GM19238 (cell line): ENCODE results near the gene GMEB2.
A peak's percentile ranks its signal among the peaks of the same experiment; 100 is the strongest.
"Not testable (repeated sequence)": the region's sequence is repeated elsewhere in the genome, so short reads cannot be mapped to it uniquely, and the experiment has no call there.

Experiments
- DNase-seq: peaks from one replicate; pipeline ENCODE4 v3.0.0; 2011; ENCODE audit warnings: low spot score; ENCODE audit not compliant: insufficient read length

Gene GMEB2

DNA sequence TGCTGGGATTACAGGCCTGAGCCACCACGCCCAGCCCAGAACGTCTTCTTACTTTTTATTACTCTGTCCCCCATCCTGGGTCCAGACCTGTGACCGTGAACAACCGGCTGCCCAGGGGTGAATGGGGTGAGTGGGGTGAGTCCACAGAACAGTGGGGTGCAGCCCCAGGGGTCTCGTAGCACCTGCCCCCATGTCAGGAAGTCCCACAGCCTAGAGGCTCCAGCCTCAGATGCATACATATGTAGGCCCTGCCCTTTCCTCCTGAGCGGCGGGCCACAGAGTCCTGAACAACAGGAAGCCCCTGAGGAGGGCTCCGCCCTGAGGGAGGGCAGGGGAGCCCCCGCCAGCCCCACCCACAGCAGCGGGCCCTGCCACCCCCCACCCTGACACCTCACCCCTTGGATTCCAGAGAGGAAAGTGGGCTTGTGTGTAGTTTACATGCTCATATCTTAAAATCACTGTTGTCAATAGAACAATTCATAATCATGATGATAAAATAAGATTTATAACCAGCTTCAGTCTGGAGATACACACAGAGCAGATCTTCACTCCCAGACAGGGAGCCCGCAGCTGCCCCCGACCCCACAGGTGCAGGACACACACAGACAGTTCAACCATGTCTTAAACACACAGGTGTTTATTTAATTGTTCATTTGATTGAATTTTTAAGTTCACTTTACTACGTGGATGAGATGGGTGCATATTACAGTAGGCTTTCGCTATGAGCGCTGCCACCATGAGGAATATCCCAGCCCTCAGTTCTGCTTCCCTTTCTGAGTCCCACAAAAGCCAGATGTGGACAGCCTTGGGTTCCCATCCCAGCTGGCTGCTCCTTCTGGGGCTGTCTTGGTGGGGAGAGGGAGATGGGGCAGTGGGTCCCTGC lies 12.4 kb upstream of the GMEB2 start:
- DNase-seq, result peak; percentile 57

GRCh38 chr20:63636752-63637628 lies 10.1 kb upstream of the GMEB2 start:
- no peak for DNase-seq

- no peak for DNase-seq
Measured at GRCh38 chr20:63635431-63636141, 8.7 kb upstream of the GMEB2 start.

- DNase-seq, result no peak
Measured at GRCh38 chr20:63633732-63634131, 6.8 kb upstream of the GMEB2 start.

- not testable (repeated sequence) for DNase-seq
Measured at GRCh38 chr20:63631426-63631825, 4.5 kb upstream of the GMEB2 start.

GRCh38 chr20:63630956-63631355 lies 4.1 kb upstream of the GMEB2 start:
- not testable (repeated sequence) for DNase-seq

- DNase-seq, result peak; percentile 63
Measured at GRCh38 chr20:63628246-63628975, 1.5 kb upstream of the GMEB2 start.

DNA sequence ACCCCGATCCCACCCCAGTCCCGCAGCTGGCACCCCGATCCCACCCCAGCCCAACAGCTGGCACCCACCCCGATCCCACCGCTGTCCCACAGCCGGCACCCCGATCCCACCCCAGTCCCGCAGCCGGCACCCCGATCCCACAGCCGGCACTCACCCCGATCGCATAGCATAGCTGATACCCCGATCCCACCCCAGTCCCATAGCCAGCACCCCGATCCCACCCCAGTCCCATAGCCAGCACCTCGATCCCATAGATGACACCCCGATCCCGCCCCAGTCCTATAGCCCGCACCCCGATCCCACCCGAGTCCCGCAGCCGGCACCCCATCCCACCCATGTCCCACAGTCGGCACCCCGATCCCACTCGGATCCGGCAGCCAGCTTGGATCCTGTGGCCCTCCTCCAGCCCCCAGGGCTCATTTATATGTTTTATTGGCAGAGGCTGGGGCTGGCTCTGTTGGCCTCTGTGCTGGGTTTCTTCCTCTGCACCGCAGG lies 897 bp upstream of the GMEB2 start:
- DNase-seq, result no peak

- DNase-seq, result peak; percentile 98
Measured at GRCh38 chr20:63627129-63627750, 339 bp upstream of the GMEB2 start.

DNA sequence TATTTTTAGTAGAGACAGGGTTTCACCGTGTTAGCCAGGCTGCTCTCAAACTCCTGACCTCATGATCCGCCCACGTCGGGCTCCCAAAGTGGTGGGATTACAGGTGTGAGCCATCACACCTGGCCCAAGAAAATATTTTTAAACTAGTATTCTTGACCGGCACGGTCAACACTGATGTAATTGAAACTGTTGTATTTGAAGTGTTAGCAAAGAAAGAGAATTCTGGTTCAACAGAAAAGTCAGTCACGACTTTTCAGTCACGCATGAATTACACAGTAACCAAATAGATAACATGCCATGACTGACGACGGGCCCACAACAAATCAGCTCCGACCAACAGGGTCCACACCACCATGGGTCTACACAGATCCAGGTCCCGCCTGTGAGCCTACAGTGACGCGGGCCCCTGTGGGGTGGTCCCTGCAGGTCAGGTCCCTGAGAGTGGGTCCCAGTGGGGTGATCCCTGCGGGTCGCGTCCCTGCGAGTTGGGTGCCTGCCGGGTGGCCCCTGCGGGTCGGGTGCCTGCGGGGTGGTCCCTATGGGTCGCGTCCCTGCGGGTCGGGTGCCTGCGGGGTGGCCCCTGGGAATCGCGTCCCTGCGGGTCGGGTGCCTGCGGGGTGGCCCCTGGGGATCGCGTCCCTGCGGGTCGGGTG lies 1.0 kb downstream of the GMEB2 start:
- no peak for DNase-seq

DNA sequence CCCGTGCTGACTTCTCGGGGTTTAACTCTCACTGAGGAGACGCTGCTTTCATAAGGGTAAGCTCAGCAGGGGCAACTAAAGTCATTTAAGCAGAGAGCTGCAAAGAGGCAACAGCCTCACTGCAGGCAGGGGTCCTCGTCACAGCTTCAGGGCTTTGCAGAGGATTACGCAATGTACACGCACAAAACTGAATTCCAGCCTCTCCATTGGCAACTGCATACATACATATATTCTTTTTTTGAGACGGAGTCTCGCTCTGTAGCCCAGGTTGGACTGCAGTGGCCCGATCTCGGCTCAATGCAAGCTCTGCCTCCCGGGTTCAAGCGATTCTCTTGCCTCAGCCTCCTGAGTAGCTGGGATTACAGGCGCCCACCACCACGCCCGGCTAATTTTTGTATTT lies 2.4 kb downstream of the GMEB2 start:
- no peak for DNase-seq

GRCh38 chr20:63622732-63623131 lies 4.2 kb downstream of the GMEB2 start:
- DNase-seq, result no peak

DNA sequence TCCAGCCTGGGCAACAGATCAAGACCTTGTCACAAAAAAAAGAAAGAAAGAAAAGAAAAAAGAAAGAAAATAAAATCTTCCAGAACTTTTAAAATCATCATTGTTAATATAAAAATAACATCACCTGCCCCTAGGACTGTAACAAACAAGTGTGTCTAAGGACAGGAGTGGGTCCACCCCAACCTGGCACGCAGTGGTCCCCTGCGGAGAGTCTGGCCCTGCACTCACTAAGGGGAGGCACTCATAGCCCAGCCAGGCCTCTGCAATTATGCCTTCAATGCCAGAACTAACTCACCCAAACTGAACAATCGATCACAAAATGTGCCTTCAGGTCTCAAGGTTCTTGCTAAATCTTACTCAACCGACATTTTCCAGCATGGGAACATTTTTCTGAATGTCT lies 4.8 kb downstream of the GMEB2 start:
- no peak for DNase-seq

DNA sequence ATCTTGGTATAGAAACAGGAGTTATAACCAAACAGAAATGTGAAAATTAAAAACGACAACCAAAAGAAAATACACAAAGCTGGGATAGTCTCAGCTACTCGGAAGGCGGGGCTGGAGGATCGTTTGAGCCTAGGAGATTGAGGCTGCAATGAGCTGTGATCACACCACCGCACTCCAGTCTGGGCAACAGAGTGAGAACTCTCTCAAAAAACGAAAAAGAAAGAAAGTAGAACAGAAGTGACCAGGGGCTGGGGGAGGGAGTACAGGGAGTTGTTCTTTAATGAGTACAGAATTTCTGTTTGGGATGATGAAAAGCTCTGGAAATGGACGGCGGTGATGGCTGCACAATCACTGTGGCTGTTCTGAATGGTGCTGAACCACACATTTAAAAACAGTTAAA lies 5.9 kb downstream of the GMEB2 start:
- DNase-seq, result no peak

GRCh38 chr20:63619505-63619904 lies 7.4 kb downstream of the GMEB2 start:
- no peak for DNase-seq

GRCh38 chr20:63619086-63619485 lies 7.8 kb downstream of the GMEB2 start:
- DNase-seq, result no peak

DNA sequence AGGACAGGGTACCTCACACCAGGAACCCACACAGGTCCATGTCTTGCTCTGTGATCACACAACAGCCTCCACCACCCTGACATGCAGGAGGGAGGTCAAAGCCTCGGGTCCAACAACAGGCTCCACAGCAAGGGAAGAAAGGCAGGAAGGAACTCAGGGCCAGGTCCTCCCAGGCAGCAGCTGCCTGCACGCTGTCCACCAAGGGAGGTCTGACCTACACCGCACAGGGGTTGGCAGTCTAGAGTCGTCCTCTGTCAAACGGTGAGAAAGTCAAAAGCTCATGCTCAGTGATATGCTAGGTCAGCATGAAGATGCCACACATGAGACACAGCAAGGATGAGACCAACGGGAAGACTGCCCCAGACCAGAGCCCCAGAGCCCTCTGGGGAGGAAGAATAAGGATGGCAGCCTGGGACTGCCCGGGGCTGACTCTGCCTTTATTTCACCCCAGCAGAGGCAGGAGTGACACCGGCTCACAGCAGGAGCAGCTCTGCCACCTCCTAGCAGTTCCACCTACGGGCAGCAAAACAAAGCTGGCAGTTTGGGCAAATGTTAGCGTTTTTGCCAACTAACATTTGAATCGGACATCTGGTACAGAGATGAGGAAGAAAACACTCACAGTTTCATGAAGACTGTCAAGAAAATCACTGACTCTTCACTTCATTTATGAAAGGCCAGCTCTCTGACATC lies 8.5 kb downstream of the GMEB2 start:
- no peak for DNase-seq

GRCh38 chr20:63617876-63618265 lies 9.0 kb downstream of the GMEB2 start:
- no peak for DNase-seq
